ENCODE data around the gene USP3. TPM values are rescaled to one million over a fixed set of nuclear protein-coding genes. Genes with fewer than 3 reads are reported as not detected.

The USP3 gene
- polyA plus RNA-seq, 4 donors = 24.7 to 36.1 (median 28.9) TPM

- H3K27ac ChIP-seq (ENCODE audit: low read depth in 1 of 3, low read length in 2 of 3) = peak within 1 kb of the TSS in 2 of 3 donors; percentile 65 to 88
Measured at GRCh38 chr15:63597038-63597790, 92.8 kb downstream of the USP3 start, which contains the start of gene FBXL22. Gene FBXL22, plus strand, starts transcription at chr15:63597387. Its CDS starts 6 bp downstream, at chr15:63597393.

GRCh38 chr15:63597821-63598220, 93.4 kb downstream of the USP3 start:
- peaks cover 0 to 15% (median 0%) of the 10 kb centered on the region in 3 donors for H3K36me3 ChIP-seq (ENCODE audit: control insufficient read depth in 3 of 3, insufficient read depth in 2 of 3, low read depth in 1 of 3, low read length in 3 of 3)
- H3K27me3 ChIP-seq (ENCODE audit: control insufficient read depth in 3 of 3, insufficient read depth in 3 of 3, low read length in 3 of 3) = no peaks in the 10 kb centered on the region
- FAIRE-seq (no peak), DNase-seq (peak in 1 of 2 donors; percentile 21)
- WGBS, 3 donors = 78 to 83% (median 78%) methylated on average over 6 of the region's 6 CpGs
- H3K9me3 ChIP-seq (ENCODE audit: control insufficient read depth in 2 of 2, insufficient read depth in 1 of 2, low read depth in 1 of 2, low read length in 1 of 2) = no peaks in the 10 kb centered on the region
- peak overlapping the region in 2 of 3 donors; percentile 65 to 88 for H3K27ac ChIP-seq (ENCODE audit: low read depth in 1 of 3, low read length in 2 of 3)
- H3K4me3 ChIP-seq (ENCODE audit: low read depth in 1 of 3, low read length in 3 of 3) = peak overlapping the region in 1 of 3 donors; percentile 14
- peaks cover 0 to 40% (median 7%) of the 10 kb centered on the region in 3 donors for H3K4me1 ChIP-seq (ENCODE audit: control insufficient read depth in 3 of 3, insufficient read depth in 2 of 3, low read depth in 1 of 3, low read length in 2 of 3)

More at GRCh38 chr15:63597038-63597790, 92.8 kb downstream of the USP3 start, which contains the start of gene FBXL22:
- H3K4me1 ChIP-seq (ENCODE audit: control insufficient read depth in 3 of 3, insufficient read depth in 2 of 3, low read depth in 1 of 3, low read length in 2 of 3) = peaks cover 0 to 40% (median 7%) of the 10 kb centered on the region in 3 donors
- WGBS, 3 donors = 50 to 63% (median 63%) methylated on average over 22 to 23 of the region's 23 CpGs
- H3K9me3 ChIP-seq (ENCODE audit: control insufficient read depth in 2 of 2, insufficient read depth in 1 of 2, low read depth in 1 of 2, low read length in 1 of 2) = no peaks in the 10 kb centered on the region
- H3K4me3 ChIP-seq (ENCODE audit: low read depth in 1 of 3, low read length in 3 of 3) = peak within 1 kb of the TSS in 1 of 3 donors; percentile 14
- FAIRE-seq (no peak), DNase-seq (peak; percentile 27 to 39)
- H3K27me3 ChIP-seq (ENCODE audit: control insufficient read depth in 3 of 3, insufficient read depth in 3 of 3, low read length in 3 of 3) = no peaks in the 10 kb centered on the region
- H3K36me3 ChIP-seq (ENCODE audit: control insufficient read depth in 3 of 3, insufficient read depth in 2 of 3, low read depth in 1 of 3, low read length in 3 of 3) = peaks cover 0 to 18% (median 0%) of the 10 kb centered on the region in 3 donors

GRCh38 chr15:63598473-63599400, 94.3 kb downstream of the USP3 start:
- DNase-seq = peak; percentile 22 to 72
- H3K4me1 ChIP-seq (ENCODE audit: control insufficient read depth in 3 of 3, insufficient read depth in 2 of 3, low read depth in 1 of 3, low read length in 2 of 3) = peaks cover 0 to 40% (median 7%) of the 10 kb centered on the region in 3 donors
- WGBS, 3 donors = 44 to 60% (median 55%) methylated on average over 12 of the region's 12 CpGs
- H3K36me3 ChIP-seq (ENCODE audit: control insufficient read depth in 3 of 3, insufficient read depth in 2 of 3, low read depth in 1 of 3, low read length in 3 of 3) = peaks cover 0 to 13% (median 0%) of the 10 kb centered on the region in 3 donors
- no peak for FAIRE-seq
- no peaks in the 10 kb centered on the region for H3K27me3 ChIP-seq (ENCODE audit: control insufficient read depth in 3 of 3, insufficient read depth in 3 of 3, low read length in 3 of 3)
- H3K4me3 ChIP-seq (ENCODE audit: low read depth in 1 of 3, low read length in 3 of 3) = no peak overlapping the region
- H3K9me3 ChIP-seq (ENCODE audit: control insufficient read depth in 2 of 2, insufficient read depth in 1 of 2, low read depth in 1 of 2, low read length in 1 of 2) = no peaks in the 10 kb centered on the region
- H3K27ac ChIP-seq (ENCODE audit: low read depth in 1 of 3, low read length in 2 of 3) = peak overlapping the region; percentile 22 to 94 (median 88)

- DNase-seq = peak; percentile 66 to 79
- no peak for FAIRE-seq
- WGBS, 3 donors = 5 to 39% (median 23%) methylated on average over 17 to 19 of the region's 19 CpGs
- Histone ChIP-seq H3K9me3 (ENCODE audit: control insufficient read depth in 2 of 2, insufficient read depth in 1 of 2, low read depth in 1 of 2, low read length in 1 of 2) (no peaks in the 10 kb centered on the region), H3K27ac (ENCODE audit: low read depth in 1 of 3, low read length in 2 of 3) (peak overlapping the region; percentile 77 to 94 (median 88)), H3K4me3 (ENCODE audit: low read depth in 1 of 3, low read length in 3 of 3) (peak overlapping the region in 2 of 3 donors; percentile 50 to 62), H3K27me3 (ENCODE audit: control insufficient read depth in 3 of 3, insufficient read depth in 3 of 3, low read length in 3 of 3) (no peaks in the 10 kb centered on the region), H3K36me3 (ENCODE audit: control insufficient read depth in 3 of 3, insufficient read depth in 2 of 3, low read depth in 1 of 3, low read length in 3 of 3) (peaks cover 0 to 6% (median 0%) of the 10 kb centered on the region in 3 donors), H3K4me1 (ENCODE audit: control insufficient read depth in 3 of 3, insufficient read depth in 2 of 3, low read depth in 1 of 3, low read length in 2 of 3) (peaks cover 0 to 40% (median 7%) of the 10 kb centered on the region in 3 donors)
Measured at GRCh38 chr15:63599401-63600000, 95.1 kb downstream of the USP3 start.

DNA sequence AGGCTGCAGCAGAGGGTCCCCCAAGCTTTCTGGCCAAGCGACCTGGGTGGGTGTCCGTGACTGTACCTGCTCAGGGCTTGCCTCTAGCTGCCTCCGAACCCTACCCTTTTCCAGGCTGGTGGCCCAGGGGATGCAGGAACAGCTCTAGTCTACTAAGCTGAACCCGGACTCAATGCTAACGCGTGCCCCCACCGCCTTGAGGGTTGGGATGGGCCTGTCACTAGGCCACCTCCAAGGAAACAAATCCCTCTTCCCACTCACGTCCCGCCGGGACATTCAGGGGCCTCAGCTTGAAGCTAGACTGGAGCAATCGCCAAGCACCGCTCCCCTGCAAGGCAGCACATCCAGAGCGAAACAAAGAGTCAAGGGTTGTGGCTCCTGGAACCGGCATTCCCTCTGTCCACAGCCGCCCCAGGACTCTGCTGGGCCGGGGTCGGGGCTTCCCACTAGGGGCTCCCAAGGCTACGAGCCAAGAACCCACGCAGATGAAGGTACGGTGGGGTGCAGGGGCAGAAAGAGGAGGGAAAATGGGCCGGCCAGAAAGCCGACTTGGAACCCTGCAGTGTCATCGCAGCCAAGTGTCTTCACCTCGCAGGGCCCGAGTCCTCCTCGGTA, 95.7 kb downstream of the USP3 start:
- no peaks in the 10 kb centered on the region for H3K9me3 ChIP-seq (ENCODE audit: control insufficient read depth in 2 of 2, insufficient read depth in 1 of 2, low read depth in 1 of 2, low read length in 1 of 2)
- H3K4me3 ChIP-seq (ENCODE audit: low read depth in 1 of 3, low read length in 3 of 3) = peak overlapping the region; percentile 38 to 62 (median 50)
- H3K4me1 ChIP-seq (ENCODE audit: control insufficient read depth in 3 of 3, insufficient read depth in 2 of 3, low read depth in 1 of 3, low read length in 2 of 3) = peaks cover 0 to 40% (median 7%) of the 10 kb centered on the region in 3 donors
- H3K36me3 ChIP-seq (ENCODE audit: control insufficient read depth in 3 of 3, insufficient read depth in 2 of 3, low read depth in 1 of 3, low read length in 3 of 3) = peaks cover 0 to 4% (median 0%) of the 10 kb centered on the region in 3 donors
- DNase-seq (peak in 1 of 2 donors; percentile 49), FAIRE-seq (no peak)
- peak overlapping the region; percentile 77 to 94 (median 88) for H3K27ac ChIP-seq (ENCODE audit: low read depth in 1 of 3, low read length in 2 of 3)
- H3K27me3 ChIP-seq (ENCODE audit: control insufficient read depth in 3 of 3, insufficient read depth in 3 of 3, low read length in 3 of 3) = no peaks in the 10 kb centered on the region
- WGBS, 3 donors = 6 to 19% (median 10%) methylated on average over 26 of the region's 26 CpGs

DNA sequence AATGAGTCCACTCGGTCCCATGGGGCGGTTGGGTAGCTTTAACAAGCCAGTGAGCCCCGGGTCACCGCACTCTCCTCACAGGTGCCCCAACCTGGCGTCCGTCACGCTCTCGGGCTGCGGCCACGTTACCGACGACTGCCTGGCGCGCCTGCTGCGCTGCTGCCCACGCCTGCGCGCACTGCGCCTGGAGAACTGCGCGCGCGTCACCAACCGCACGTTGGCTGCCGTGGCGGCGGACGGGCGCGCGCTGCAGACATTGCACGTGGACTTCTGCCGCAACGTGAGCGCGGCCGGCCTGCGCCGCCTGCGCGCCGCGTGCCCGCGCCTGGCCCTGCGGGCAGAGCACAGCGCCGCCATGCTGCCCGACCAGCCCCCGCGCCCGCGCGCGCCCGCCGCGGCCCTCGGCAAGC, 96.2 kb downstream of the USP3 start:
- H3K4me3 ChIP-seq (ENCODE audit: low read depth in 1 of 3, low read length in 3 of 3) = peak overlapping the region; percentile 65 to 83 (median 83)
- peak overlapping the region; percentile 77 to 96 (median 91) for H3K27ac ChIP-seq (ENCODE audit: low read depth in 1 of 3, low read length in 2 of 3)
- H3K9me3 ChIP-seq (ENCODE audit: control insufficient read depth in 2 of 2, insufficient read depth in 1 of 2, low read depth in 1 of 2, low read length in 1 of 2) = no peaks in the 10 kb centered on the region
- no peaks in the 10 kb centered on the region for H3K27me3 ChIP-seq (ENCODE audit: control insufficient read depth in 3 of 3, insufficient read depth in 3 of 3, low read length in 3 of 3)
- peaks cover 0 to 40% (median 7%) of the 10 kb centered on the region in 3 donors for H3K4me1 ChIP-seq (ENCODE audit: control insufficient read depth in 3 of 3, insufficient read depth in 2 of 3, low read depth in 1 of 3, low read length in 2 of 3)
- FAIRE-seq (no peak), DNase-seq (peak; percentile 91 to 97)
- H3K36me3 ChIP-seq (ENCODE audit: control insufficient read depth in 3 of 3, insufficient read depth in 2 of 3, low read depth in 1 of 3, low read length in 3 of 3) = peaks cover 0 to 7% (median 0%) of the 10 kb centered on the region in 3 donors
- WGBS, 3 donors = 0% methylated on average over 49 to 60 of the region's 60 CpGs

GRCh38 chr15:63601026-63601703, 96.8 kb downstream of the USP3 start:
- Histone ChIP-seq H3K4me1 (ENCODE audit: control insufficient read depth in 3 of 3, insufficient read depth in 2 of 3, low read depth in 1 of 3, low read length in 2 of 3) (peaks cover 2 to 40% (median 7%) of the 10 kb centered on the region in 3 donors), H3K36me3 (ENCODE audit: control insufficient read depth in 3 of 3, insufficient read depth in 2 of 3, low read depth in 1 of 3, low read length in 3 of 3) (peaks cover 0 to 13% (median 0%) of the 10 kb centered on the region in 3 donors), H3K27me3 (ENCODE audit: control insufficient read depth in 3 of 3, insufficient read depth in 3 of 3, low read length in 3 of 3) (no peaks in the 10 kb centered on the region), H3K27ac (ENCODE audit: low read depth in 1 of 3, low read length in 2 of 3) (peak overlapping the region; percentile 74 to 96 (median 91)), H3K4me3 (ENCODE audit: low read depth in 1 of 3, low read length in 3 of 3) (peak overlapping the region; percentile 65 to 83 (median 83)), H3K9me3 (ENCODE audit: control insufficient read depth in 2 of 2, insufficient read depth in 1 of 2, low read depth in 1 of 2, low read length in 1 of 2) (no peaks in the 10 kb centered on the region)
- FAIRE-seq (no peak), DNase-seq (peak in 1 of 2 donors; percentile 65)
- 0 to 1% (median 1%) methylated on average over 57 to 63 of the region's 63 CpGs for WGBS, 3 donors
